ENCODE measurements around the gene F9.
A peak's percentile ranks its signal among the peaks of the same experiment; 100 is the strongest.
"Not testable (repeated sequence)": the region's sequence is repeated elsewhere in the genome, so short reads cannot be mapped to it uniquely, and the experiment has no call there.

F9 gene
- total RNA-seq = 0 to 0.99 (median 0) reads per million in 17 experiments

- DNase-seq = no peak
These were observed at the start of gene F9 for GRCh38 chrX:139530550-139530949. Gene F9, plus strand, starts transcription at chrX:139530739. Its CDS starts 26 bp downstream, at chrX:139530765.

- DNase-seq = no peak
These were observed 46.8 kb upstream of the F9 start for GRCh38 chrX:139483699-139484098.

DNA sequence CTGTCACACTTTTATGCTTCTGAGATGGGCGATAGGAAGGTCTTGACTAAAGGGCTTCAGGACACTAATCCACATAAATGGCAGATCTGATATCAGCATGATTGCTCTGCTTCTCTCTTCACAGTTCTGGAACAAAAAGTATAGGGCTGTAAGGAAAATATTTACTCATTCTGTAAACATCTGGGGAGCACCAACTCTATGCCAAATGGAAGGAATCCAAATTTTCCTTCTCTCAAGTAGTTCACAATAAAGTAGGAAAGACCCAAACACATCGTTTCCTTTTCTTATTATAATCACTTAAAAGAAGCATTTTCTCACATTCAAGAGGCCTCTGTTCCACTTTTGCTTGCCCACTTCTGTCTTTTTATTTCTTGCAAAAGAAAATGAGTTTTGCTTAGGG is 45.9 kb upstream of the F9 start:
- DNase-seq = no peak

- no peak for DNase-seq
These were observed 35.2 kb upstream of the F9 start for GRCh38 chrX:139495324-139495723.

DNA sequence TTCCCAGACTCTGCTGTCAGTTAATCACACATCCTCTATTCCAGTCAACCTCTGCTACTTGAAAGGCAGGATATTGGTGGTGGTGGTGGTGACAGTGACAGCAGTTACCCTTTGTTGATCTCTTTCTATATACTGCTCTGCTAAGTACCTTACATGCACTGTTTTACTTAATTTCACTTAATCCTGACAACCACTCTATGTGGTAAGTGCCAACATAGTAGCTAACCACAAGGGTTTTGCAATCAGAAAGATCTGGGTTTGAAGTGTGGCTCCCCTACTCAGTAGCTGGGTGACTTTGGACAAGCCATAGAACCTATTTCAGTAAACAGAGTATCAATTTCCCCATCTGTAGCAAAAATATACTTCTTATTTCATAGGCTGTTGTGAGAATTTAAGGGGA is 24.2 kb upstream of the F9 start:
- DNase-seq = peak in 1 of 4 experiments; percentile 2

- DNase-seq = no peak
These were observed 22.4 kb upstream of the F9 start for GRCh38 chrX:139508099-139508498.

DNA sequence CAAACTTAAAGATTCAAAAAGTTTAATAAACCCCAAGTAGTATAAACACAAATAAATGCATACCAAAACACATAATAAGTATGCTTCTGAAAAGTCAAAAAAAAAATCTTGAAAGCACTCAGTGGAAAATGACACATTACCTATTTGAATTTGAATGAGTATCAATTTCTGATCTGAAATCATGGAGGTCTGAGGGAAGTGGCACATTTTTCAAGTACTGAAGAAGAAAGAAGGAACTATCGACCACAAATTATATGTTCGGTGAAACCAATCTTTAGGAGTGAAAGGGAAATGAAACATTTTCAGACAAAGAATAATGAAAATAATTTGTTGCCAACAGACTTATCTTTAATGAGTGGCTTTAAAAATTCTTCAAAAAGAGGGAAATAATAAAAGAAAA is 12.1 kb upstream of the F9 start:
- peak in 1 of 4 experiments; percentile 1 for DNase-seq

GRCh38 chrX:139528829-139529228 is 1.7 kb upstream of the F9 start:
- not testable (repeated sequence) for DNase-seq

DNA sequence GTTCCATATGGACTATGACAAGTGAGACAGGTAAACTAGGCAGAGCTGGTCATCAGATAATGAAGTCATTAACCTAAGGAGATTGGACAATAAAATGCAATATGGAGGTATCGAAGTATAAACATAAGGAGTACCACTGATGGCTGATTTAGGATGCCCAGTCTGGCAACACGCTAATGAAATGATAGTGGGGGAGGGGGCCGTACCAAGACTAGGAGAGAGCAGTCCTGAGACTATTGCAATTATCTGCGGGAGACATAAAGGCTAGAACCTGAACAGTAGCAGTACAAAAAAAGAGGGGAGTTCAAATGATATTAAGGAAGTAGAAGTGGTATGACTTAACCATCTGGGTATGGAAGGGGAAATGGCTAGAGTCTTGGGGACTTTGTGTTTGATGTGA is 2.3 kb downstream of the F9 start:
- DNase-seq = no peak

GRCh38 chrX:139533444-139533843 is 2.9 kb downstream of the F9 start:
- DNase-seq = no peak

DNA sequence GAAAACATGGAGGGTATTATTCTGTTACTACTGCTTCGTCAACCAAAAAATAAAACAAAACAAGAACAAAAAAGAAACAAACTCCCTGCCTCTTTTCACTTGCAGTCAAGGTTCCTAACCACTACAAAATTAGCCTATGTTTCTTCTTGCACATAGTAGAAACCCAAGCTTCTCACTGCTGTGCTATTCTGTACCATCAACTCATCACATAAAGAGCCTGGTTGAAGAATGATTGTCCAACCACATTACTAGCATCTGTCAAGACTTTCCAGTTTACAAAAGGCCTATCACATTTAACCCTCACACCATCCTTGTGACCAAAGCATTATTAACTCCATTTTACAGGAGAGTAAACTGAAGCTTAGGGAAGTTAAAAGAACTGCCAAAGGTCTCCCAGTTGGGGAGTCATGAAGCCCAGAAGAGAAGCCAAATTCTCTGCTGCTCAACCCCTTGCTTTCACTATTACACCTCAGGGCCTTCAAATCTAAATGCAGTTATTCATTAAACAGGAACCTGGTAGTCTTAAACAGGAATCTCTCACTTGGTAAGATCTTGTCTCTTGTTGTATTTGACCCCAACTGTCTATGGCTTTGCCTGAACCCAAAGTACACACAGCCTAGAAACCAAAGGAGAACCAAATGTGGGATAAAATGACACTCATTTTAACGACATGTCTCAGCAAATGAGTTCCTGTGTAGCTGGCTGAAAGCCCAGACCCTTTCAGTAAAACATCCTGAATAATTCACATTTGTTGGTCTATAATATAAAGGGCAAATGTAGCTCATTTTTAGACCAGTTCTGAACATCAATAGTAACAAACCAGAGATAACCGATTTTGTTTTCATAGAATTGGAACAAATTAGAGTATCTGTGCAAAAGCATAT is 8.6 kb downstream of the F9 start:
- DNase-seq = no peak

DNA sequence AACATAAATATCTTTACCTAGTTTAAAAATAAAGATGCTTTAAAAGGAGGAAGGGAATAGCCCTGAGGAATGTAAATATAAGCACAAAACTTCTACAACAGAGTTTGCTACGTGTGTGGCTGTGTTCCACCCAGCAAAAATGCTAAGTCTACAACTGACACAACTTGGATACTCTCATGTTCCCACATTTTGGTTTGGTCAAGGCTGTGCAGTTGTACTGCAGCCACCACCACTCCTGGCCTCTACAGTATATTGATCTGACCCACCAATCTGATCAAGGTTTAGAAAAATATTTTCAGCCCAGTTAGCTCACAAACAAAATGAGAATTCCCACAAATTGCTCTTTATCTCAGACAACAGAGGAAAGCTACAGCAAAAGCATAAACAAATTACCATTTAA is 12.1 kb downstream of the F9 start:
- DNase-seq = no peak

DNA sequence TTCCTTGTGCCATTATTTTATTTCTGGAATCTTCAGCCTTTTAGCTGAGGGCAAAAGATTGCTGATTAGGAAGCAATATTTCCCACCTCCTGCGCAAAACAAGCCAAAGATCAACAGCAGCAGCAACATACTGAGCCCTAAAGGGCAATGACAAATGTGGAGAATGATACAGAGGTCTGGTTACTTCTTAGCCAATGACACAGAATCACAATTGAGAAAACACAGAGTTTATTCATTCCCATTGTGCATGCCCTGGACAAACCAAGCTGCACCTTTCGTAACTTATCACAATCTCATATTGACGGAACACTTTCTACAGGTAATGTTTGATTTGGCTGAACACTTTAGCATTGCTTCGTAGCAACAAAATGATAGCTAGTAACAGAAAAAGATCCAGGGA is 13.4 kb downstream of the F9 start:
- DNase-seq = no peak

DNA sequence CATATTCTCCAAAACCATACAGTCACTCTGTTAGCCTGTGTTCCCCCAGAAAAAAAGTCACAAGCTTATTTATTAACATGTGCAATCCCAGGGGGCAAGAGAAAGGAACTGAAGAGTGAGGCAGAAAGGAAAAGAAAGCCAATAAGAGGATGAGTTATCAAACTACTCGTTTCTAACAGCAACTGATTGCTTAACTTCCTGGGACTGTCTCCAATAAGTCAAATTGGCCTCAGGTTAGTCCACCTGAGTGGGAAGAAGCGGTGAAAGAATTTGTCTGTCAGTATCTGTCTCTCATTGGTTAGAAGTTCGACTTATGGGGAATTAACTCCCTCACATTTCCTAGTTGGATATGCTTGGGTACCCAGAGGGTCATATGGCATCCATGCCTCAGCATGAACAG is 14.1 kb downstream of the F9 start:
- DNase-seq = no peak

DNA sequence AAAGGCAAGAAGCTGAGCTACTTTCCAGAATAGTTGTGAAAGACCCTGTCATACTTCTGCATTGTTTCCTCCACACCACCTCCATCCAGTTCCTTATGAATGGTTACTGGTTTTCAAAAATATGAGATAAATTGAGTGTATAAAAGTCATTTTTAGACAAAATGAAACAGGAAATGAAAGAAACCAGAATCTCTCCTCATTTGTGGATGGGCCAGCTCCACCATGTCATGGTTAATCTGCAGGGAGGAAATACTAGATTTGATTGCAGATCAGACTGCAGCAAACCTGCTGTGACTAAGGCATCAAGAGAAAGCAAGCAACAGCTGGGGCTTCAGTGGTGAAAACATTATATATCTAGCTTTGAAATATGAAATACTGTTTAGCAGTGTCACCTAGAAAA is 23.8 kb downstream of the F9 start:
- DNase-seq = peak; percentile 4 to 49 (median 27)

DNA sequence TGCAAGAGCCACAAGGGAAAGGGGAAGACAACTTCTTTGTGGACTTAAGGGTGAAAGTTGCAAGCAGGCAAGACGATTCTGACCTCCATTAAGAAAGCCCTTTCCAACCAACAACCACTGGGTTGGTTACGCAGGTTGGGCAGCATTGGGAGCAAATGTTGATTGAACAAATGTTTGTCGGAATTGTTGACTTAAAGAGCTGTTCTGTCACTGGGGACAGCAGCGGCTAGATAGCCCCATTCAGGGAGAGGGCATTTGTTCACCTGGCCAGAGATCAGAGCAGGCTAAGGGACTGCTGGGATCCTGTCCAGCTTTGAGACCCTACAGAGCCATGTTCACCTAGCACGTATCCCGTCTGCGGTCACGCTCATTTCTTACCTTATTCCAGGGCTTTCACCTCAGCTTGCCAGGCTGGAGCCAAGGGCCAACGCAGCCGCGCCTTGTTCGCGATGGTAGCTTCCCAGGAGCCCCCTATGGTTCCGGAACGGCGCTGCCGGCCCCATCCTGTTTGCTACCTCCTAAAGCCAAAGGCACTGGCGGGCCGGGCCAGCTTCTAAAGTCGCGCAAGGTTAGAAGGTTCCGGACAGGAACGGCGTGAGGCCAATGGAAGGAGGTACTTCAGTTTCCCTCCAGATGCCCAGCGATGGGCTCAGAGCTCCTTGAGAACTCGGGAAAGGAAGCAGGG is 24.6 kb downstream of the F9 start:
- peak in 1 of 4 experiments; percentile 10 for DNase-seq

GRCh38 chrX:139559383-139560042 is 29.0 kb downstream of the F9 start:
- DNase-seq = peak; percentile 58 to 79 (median 69)

GRCh38 chrX:139560221-139560620 is 29.7 kb downstream of the F9 start:
- no peak for DNase-seq

GRCh38 chrX:139563251-139563650 is 32.7 kb downstream of the F9 start:
- no peak for DNase-seq

- DNase-seq = no peak
These were observed 36.4 kb downstream of the F9 start for GRCh38 chrX:139566981-139567380.

DNA sequence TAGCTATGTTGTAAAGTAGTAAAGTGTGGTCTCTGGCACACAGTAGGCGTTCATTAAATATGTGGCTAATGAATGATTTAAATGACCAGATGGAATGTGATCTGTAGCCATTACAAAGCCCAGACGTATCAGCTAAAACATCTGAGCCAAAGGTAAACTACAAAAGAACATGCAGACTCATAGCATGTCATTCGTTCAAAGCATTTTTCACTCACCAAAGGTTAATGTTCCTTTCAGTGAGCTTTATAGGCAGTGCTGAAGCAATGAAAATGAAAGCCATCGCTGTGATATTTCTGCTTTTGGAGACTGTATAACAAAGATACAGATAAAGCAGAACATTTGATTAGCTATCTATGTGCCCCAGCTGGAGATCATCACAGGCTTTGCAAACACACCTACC is 50.5 kb downstream of the F9 start:
- no peak for DNase-seq

- no peak for DNase-seq
These were observed 55.1 kb downstream of the F9 start for GRCh38 chrX:139585613-139586012.

DNA sequence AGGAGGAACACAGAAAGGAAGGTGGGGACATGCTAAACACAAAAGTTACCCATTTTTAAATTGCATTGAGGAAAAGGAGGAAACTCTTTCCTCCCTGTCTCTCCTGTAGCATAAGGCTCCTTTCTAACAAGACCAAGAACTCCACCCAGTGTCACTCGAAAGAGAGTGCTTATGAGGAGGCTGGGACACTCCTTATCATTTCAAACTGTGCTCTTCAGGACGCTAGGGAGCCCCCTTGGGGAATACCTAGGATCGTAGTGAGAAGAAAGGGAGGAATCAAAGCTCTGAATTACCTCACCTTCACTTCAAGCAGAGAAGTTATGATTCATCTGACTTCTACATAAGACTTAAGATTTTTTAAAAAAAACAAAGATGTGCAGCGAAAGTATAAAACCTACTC is 65.5 kb downstream of the F9 start:
- no peak for DNase-seq
